Measurements from ENCODE around the gene MTURN. TPM values are rescaled to one million over a fixed set of nuclear protein-coding genes. Genes with fewer than 3 reads are reported as not detected.
"Not testable (repeated sequence)": the region's sequence is repeated elsewhere in the genome, so short reads cannot be mapped to it uniquely, and the experiment has no call there.

The MTURN gene
- total and polyA plus RNA-seq, 9 of the 15 experiments (the other 6 are each of a cell fraction or from before 2014, with no cell fraction given), result 0.94 to 14.8 (median 6.4) TPM

DNA sequence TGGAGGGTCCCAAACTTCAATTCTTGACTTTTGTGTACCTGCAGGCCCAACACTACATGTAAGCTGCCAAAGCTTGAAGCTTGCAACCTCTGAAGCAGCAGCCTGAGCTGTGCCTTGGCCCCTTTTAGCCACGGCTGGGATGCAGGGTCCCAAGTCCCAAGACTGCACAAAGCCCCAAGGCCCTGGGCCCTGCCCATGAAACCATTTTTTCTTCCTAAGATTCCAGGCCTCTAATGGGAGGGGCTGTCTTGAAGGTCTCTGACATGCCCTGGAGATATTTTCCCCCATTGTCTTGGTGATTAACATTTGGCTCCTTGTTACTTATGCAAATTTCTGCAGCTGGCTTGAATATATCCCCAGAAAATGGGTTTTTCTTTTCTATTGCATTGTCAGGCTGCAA is 52.7 kb downstream of the MTURN start:
- ChIA-PET POLR2A (interaction anchor here (0.6 kb wide), 1 partner anchor 342 kb away, joined by 3 read pairs; no protein-coding TSS in a partner anchor), CTCF (ENCODE audit: low intra/inter-chr PET ratio) (no interaction called here)
- Histone ChIP-seq H3K9ac (ENCODE audit: insufficient read depth in 1 of 2, low read depth in 2 of 2, low read length in 2 of 2) (no peak overlapping the region), H3K79me2 (ENCODE audit: control insufficient read depth, insufficient read depth, low read length) (no peaks in the 10 kb centered on the region), H3K4me1 (replicated peaks in 1 of 2; ENCODE audit: control insufficient read depth in 2 of 2, insufficient read depth in 2 of 2, low read length in 2 of 2) (no peaks in the 10 kb centered on the region), H3K9me1 (ENCODE audit: control insufficient read depth, insufficient read depth, low read length) (no peaks in the 10 kb centered on the region), H3K9me3 (replicated peaks; ENCODE audit: control insufficient read depth, insufficient read depth, low read depth, low read length) (no peaks in the 10 kb centered on the region), H3K36me3 (ENCODE audit: control insufficient read depth, insufficient read depth, low read length) (no peaks in the 10 kb centered on the region), H3K27me3 (ENCODE audit: control insufficient read depth in 2 of 2, insufficient read depth in 2 of 2, low read length in 2 of 2) (no peaks in the 10 kb centered on the region), H2AFZ (ENCODE audit: low read depth, low read length) (no peak overlapping the region), H4K20me1 (replicated peaks; ENCODE audit: control insufficient read depth, insufficient read depth, low read length) (no peaks in the 10 kb centered on the region), H3K4me2 (ENCODE audit: insufficient read depth, low read length) (no peak overlapping the region), H3K4me3 (no peak overlapping the region), H3K27ac (ENCODE audit: extremely low read depth, low read depth, low read length) (no peak overlapping the region)
- DNase-seq (ENCODE audit: extremely low read depth in 1 of 4, low spot score in 3 of 4) (no peak), ATAC-seq (no peak), FAIRE-seq (no peak)
- TF ChIP-seq TCF3 (CRISPR knock-in tag; IDR thresholded peaks at IDR 0.05) (no peak), ZNF324 (CRISPR knock-in tag; IDR thresholded peaks at IDR 0.05) (no peak), ZKSCAN1 (IDR thresholded peaks at IDR 0.05; ENCODE audit: low read depth, low read length) (no peak), EWSR1 (IDR thresholded peaks at IDR 0.05; ENCODE audit: borderline replicate concordance, low read depth, partially characterized antibody) (no peak), ZNF57 (CRISPR knock-in tag; IDR thresholded peaks at IDR 0.05) (no peak), ARID1B (IDR thresholded peaks at IDR 0.05) (no peak), MIER1 (IDR thresholded peaks at IDR 0.05; ENCODE audit: low read depth) (no peak), GATA2 (CRISPR knock-in tag; IDR thresholded peaks at IDR 0.05) (no peak), SP1 (CRISPR knock-in tag; IDR thresholded peaks at IDR 0.05) (no peak)
- TF ChIP-seq, protein P1, sequence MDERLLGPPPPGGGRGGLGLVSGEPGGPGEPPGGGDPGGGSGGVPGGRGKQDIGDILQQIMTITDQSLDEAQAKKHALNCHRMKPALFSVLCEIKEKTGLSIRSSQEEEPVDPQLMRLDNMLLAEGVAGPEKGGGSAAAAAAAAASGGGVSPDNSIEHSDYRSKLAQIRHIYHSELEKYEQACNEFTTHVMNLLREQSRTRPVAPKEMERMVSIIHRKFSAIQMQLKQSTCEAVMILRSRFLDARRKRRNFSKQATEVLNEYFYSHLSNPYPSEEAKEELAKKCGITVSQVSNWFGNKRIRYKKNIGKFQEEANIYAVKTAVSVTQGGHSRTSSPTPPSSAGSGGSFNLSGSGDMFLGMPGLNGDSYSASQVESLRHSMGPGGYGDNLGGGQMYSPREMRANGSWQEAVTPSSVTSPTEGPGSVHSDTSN (CRISPR knock-in tag; IDR thresholded peaks at IDR 0.05; ENCODE audit: low read depth), result no peak
- TF ChIP-seq, protein P1 (tag; conservative IDR thresholded peaks at IDR 0.05; ENCODE audit: low read depth), result no peak
- TF ChIP-seq, protein P2, sequence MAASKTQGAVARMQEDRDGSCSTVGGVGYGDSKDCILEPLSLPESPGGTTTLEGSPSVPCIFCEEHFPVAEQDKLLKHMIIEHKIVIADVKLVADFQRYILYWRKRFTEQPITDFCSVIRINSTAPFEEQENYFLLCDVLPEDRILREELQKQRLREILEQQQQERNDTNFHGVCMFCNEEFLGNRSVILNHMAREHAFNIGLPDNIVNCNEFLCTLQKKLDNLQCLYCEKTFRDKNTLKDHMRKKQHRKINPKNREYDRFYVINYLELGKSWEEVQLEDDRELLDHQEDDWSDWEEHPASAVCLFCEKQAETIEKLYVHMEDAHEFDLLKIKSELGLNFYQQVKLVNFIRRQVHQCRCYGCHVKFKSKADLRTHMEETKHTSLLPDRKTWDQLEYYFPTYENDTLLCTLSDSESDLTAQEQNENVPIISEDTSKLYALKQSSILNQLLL (CRISPR knock-in tag; IDR thresholded peaks at IDR 0.05; ENCODE audit: borderline replicate concordance), result no peak
- intact Hi-C loops (cut with micrococcal nuclease), result no loop called here
- WGBS (ENCODE audit: insufficient coverage, low coverage, missing lambda C conversion rate), result 0% methylated on average over 1 of the region's 1 CpG
- no TSS peak for BruUV-seq (replicated peaks)
- in situ Hi-C loops (cut with MboI), result no loop called here

DNA sequence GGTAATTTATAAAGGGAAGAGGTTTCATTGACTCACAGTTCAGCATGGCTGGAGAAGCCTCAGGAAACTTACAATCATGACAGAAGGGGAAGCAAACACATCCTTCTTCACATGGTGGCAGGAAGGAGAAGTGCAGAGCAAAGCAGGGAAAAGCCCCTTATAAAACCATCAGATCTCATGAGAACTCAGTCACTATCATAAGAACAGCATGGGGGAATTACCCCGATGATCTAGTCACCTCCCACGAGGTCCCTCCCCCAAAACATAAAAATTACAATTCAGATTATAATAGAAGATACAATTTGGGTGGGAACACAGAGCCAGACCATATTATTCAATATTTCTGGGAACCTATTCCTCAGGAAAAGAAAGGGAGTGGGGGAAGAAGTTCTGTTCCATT is 53.6 kb downstream of the MTURN start:
- H3K9me1 ChIP-seq (ENCODE audit: control insufficient read depth, insufficient read depth, low read length); H3K79me2 ChIP-seq (ENCODE audit: control insufficient read depth, insufficient read depth, low read length); ATAC-seq; in situ Hi-C loops (cut with MboI); H3K4me2 ChIP-seq (ENCODE audit: insufficient read depth, low read length); DNase-seq (ENCODE audit: extremely low read depth in 1 of 4, low spot score in 3 of 4); H3K4me3 ChIP-seq; H3K27ac ChIP-seq (ENCODE audit: extremely low read depth, low read depth, low read length); H2AFZ ChIP-seq (ENCODE audit: low read depth, low read length); H4K20me1 ChIP-seq (replicated peaks; ENCODE audit: control insufficient read depth, insufficient read depth, low read length); H3K9me3 ChIP-seq (replicated peaks; ENCODE audit: control insufficient read depth, insufficient read depth, low read depth, low read length); H3K36me3 ChIP-seq (ENCODE audit: control insufficient read depth, insufficient read depth, low read length); FAIRE-seq; BruUV-seq (replicated peaks); H3K27me3 ChIP-seq (ENCODE audit: control insufficient read depth in 2 of 2, insufficient read depth in 2 of 2, low read length in 2 of 2); H3K9ac ChIP-seq (ENCODE audit: insufficient read depth in 1 of 2, low read depth in 2 of 2, low read length in 2 of 2); H3K4me1 ChIP-seq (replicated peaks in 1 of 2; ENCODE audit: control insufficient read depth in 2 of 2, insufficient read depth in 2 of 2, low read length in 2 of 2); intact Hi-C loops (cut with micrococcal nuclease); POLR2A ChIA-PET; CTCF ChIA-PET (ENCODE audit: low intra/inter-chr PET ratio): not testable (repeated sequence)
- WGBS (ENCODE audit: insufficient coverage, low coverage, missing lambda C conversion rate), result 3% methylated on average over 2 of the region's 2 CpGs
